SK-N-MC (cell line): ENCODE results near the gene CCDC27.

Source experiments
- EZH2 ChIP-seq: fragments of 200-600 bp; sonication (generic); IDR thresholded peaks from one replicate; pipeline ENCODE4 v1.6.1; 2017; ENCODE audit warnings: antibody characterized with exemption
- POLR2AphosphoS5 ChIP-seq: IDR thresholded peaks from 2 replicates; pipeline ENCODE4 v1.6.1; 2012; ENCODE audit warnings: mild to moderate bottlenecking, low read depth, low read length, borderline replicate concordance

DNA sequence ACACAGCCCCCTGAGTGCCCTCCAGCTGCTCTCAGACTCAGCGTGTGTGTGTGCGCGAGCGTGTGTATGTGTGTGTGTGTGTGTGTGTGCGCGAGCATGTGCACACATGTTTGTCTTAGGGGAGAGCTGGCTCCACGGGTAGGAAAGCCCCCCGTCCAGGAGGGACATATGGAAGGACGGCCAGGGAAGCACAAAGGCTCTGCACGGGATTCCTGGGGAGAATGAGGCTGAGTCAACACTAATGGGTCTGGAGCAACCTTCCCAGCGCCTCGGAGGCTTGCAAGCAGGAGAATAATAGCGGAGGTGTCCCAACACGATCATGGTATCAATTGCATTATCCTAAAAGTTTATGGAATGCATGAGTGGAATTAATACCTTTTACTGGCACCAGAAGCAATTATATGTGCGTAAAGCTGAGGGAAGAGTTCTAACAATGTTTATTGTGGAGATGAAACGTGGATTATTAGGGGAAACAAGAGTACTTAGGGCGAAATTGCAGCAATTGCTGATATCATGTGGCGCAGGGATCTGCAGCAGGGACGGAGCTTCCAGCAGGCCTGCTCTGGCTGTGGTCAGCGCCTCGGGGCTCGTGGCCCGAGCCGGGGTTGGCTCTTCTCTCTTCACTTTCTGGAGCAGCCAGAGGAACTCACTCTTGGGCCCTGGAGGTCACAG lies 40.3 kb upstream of the CCDC27 start:
- TF ChIP-seq EZH2, result no peak
- no peak for TF ChIP-seq POLR2AphosphoS5
